G401 (cell line): ENCODE results near the gene CDC42EP2. TPM values are rescaled to one million over a fixed set of nuclear protein-coding genes. Genes with fewer than 3 reads are reported as not detected.

Experiments used
- DNase-seq: peaks from one replicate; pipeline ENCODE4 v3.0.0-alpha.2; 2015; ENCODE audit warnings: low spot score
- in situ Hi-C: cut with HindIII; loops from 2 replicates; pipeline ENCODE4 v1.10.0; 2016; ENCODE audit warnings: low sequenced_read_pairs, mixed read lengths
- total RNA-seq: library from RNA; depleted of rRNA; stranded (reverse); fragments of >200 nt; shearing (Covaris generic); gene quantifications from 2 replicates; pipeline ENCODE4 v1.2.3, GENCODE V29; 2014; rRNA removed

The CDC42EP2 gene
- 4.6 TPM in 1 of 2 replicates, not detected in the other for total RNA-seq

GRCh38 chr11:65314501-65315203, at the start of gene CDC42EP2:
TSS of gene CDC42EP2 (plus strand) at chr11:65314866. CDS start at chr11:65320899, 6,033 bp downstream.
- in situ Hi-C loops = no loop called here
- peak; percentile 68 for DNase-seq

GRCh38 chr11:65266210-65266609, 48.5 kb upstream of the CDC42EP2 start:
- no peak for DNase-seq
- in situ Hi-C loops = no loop called here

- in situ Hi-C loops = no loop called here
- DNase-seq = peak; percentile 73
Measured at GRCh38 chr11:65274735-65275682, 39.7 kb upstream of the CDC42EP2 start.

GRCh38 chr11:65275906-65276305, 38.8 kb upstream of the CDC42EP2 start:
- in situ Hi-C loops = no loop called here

GRCh38 chr11:65277631-65278277, 36.9 kb upstream of the CDC42EP2 start:
- in situ Hi-C loops = no loop called here
- no peak for DNase-seq

More at GRCh38 chr11:65275906-65276305, 38.8 kb upstream of the CDC42EP2 start:
- DNase-seq = no peak

- in situ Hi-C loops = no loop called here
- no peak for DNase-seq
Measured at GRCh38 chr11:65278356-65278755, 36.3 kb upstream of the CDC42EP2 start.

GRCh38 chr11:65279279-65279678, 35.4 kb upstream of the CDC42EP2 start:
- no peak for DNase-seq
- in situ Hi-C loops = no loop called here

- DNase-seq = no peak
- in situ Hi-C loops = no loop called here
Measured at GRCh38 chr11:65279741-65280440, 34.8 kb upstream of the CDC42EP2 start.

GRCh38 chr11:65280646-65281045, 34.0 kb upstream of the CDC42EP2 start:
- DNase-seq = no peak
- in situ Hi-C loops = no loop called here

- no peak for DNase-seq
- in situ Hi-C loops = no loop called here
Measured at GRCh38 chr11:65286686-65287085, 28.0 kb upstream of the CDC42EP2 start.

- in situ Hi-C loops = no loop called here
- no peak for DNase-seq
Measured at GRCh38 chr11:65287601-65288000, 27.1 kb upstream of the CDC42EP2 start.

- DNase-seq = peak; percentile 80
- in situ Hi-C loops = no loop called here
Measured at GRCh38 chr11:65288706-65289536, 25.7 kb upstream of the CDC42EP2 start.

GRCh38 chr11:65290448-65291165, 24.1 kb upstream of the CDC42EP2 start:
- in situ Hi-C loops = no loop called here
- DNase-seq = peak; percentile 25

GRCh38 chr11:65291613-65292012, 23.1 kb upstream of the CDC42EP2 start:
- no peak for DNase-seq
- in situ Hi-C loops = no loop called here

GRCh38 chr11:65292890-65293289, 21.8 kb upstream of the CDC42EP2 start:
- DNase-seq = no peak
- in situ Hi-C loops = no loop called here

GRCh38 chr11:65293909-65294381, 20.7 kb upstream of the CDC42EP2 start:
- DNase-seq = no peak
- in situ Hi-C loops = no loop called here

GRCh38 chr11:65295001-65295400, 19.7 kb upstream of the CDC42EP2 start:
- DNase-seq = no peak
- in situ Hi-C loops = no loop called here
